H1 (cell line): ENCODE results near the gene UTS2R. TPM values are rescaled to one million over a fixed set of nuclear protein-coding genes. Genes with fewer than 3 reads are reported as not detected.
"Not testable (repeated sequence)": the region's sequence is repeated elsewhere in the genome, so short reads cannot be mapped to it uniquely, and the experiment has no call there.

Experiments used
- CTCF ChIA-PET: fragments of 300-600 bp; sonication (Branson Sonifier 250); formaldehyde crosslinking; loops from one replicate; lab custom pipeline; 2021; ENCODE audit not compliant: partially characterized antibody; lab: Charles Lee
- POLR2A ChIA-PET: fragments of 300-600 bp; sonication (Branson Sonifier 250); formaldehyde crosslinking; loops from one replicate; lab custom pipeline; 2021; ENCODE audit warnings: inconsistent platforms; ENCODE audit not compliant: partially characterized antibody; lab: Charles Lee
- DNase-seq, 2 experiments: peaks; one replicate each; pipeline versions ENCODE4 v3.0.0 to v3.0.0-alpha.2; 2010 to 2022; ENCODE audit warnings: low spot score in 2 of 2, low read depth in 1 of 2, mixed read lengths in 1 of 2
- FAIRE-seq: peaks from 2 replicates; lab custom pipeline; 2011; peaks lifted over from hg19 to GRCh38; lab: Jason Lieb, UNC
- H2AFZ ChIP-seq: 2 replicates; pipeline ENCODE4 v1.8.1; 2012; ENCODE audit warnings: low read length, inconsistent platforms
- H2AK5ac ChIP-seq: 2 replicates; pipeline ENCODE4 v1.6.1; 2013; ENCODE audit warnings: low read depth, low read length
- H2BK120ac ChIP-seq: replicated peaks from 2 replicates; pipeline ENCODE3; 2013; ENCODE audit warnings: low read depth, low read length, inconsistent platforms
- H2BK12ac ChIP-seq: 2 replicates; pipeline ENCODE4 v1.6.1; 2013; ENCODE audit warnings: low read depth, low read length
- H2BK15ac ChIP-seq: 2 replicates; pipeline ENCODE4 v1.6.1; 2013; ENCODE audit warnings: low read length
- H2BK20ac ChIP-seq: 2 replicates; pipeline ENCODE4 v1.6.1; 2013; ENCODE audit warnings: low read length
- H2BK5ac ChIP-seq: 2 replicates; pipeline ENCODE4 v1.6.1; 2013; ENCODE audit warnings: low read depth, low read length
- H3K14ac ChIP-seq: 2 replicates; pipeline ENCODE4 v1.6.1; 2013; ENCODE audit warnings: inconsistent platforms; ENCODE audit not compliant: insufficient read length
- H3K18ac ChIP-seq: 2 replicates; pipeline ENCODE4 v1.6.1; 2013; ENCODE audit warnings: low read length; ENCODE audit errors: extremely low read depth
- H3K23ac ChIP-seq: 2 replicates; pipeline ENCODE4 v1.6.1; 2013; ENCODE audit warnings: inconsistent platforms; ENCODE audit not compliant: insufficient read length
- H3K23me2 ChIP-seq: 2 replicates; pipeline ENCODE4 v1.6.1; 2013; ENCODE audit warnings: low read depth, low read length
- H3K27ac ChIP-seq: 2 replicates; pipeline ENCODE4 v1.6.1; 2011; ENCODE audit warnings: low read depth, low read length, inconsistent platforms
- H3K27me3 ChIP-seq, 4 experiments: replicated peaks in 1 of 4; 1 replicate in 1 of 4; 2 replicates in 3 of 4; pipeline versions ENCODE4 v1.6.1 to v1.8.1; 2011 to 2013; ENCODE audit warnings: low read length in 3 of 4, mild to moderate bottlenecking in 3 of 4, inconsistent platforms in 2 of 4, mixed read lengths in 2 of 4, moderate library complexity in 1 of 4; ENCODE audit not compliant: control insufficient read depth in 3 of 4, insufficient read depth in 3 of 4; ENCODE audit errors: extremely low read depth in 1 of 4
- H3K36me3 ChIP-seq, 4 experiments: 2 replicates each; pipeline versions ENCODE4 v1.6.1 to v1.8.1; 2011 to 2013; ENCODE audit warnings: mild to moderate bottlenecking in 4 of 4, low read length in 3 of 4, moderate library complexity in 2 of 4, control low read depth in 1 of 4, inconsistent platforms in 1 of 4; ENCODE audit not compliant: insufficient read depth in 4 of 4, control insufficient read depth in 2 of 4
- H3K4ac ChIP-seq: replicated peaks from 2 replicates; pipeline ENCODE3; 2013; ENCODE audit warnings: low read length, low read depth, mixed read lengths, inconsistent platforms; ENCODE audit not compliant: insufficient read length
- H3K4me1 ChIP-seq, 4 experiments: replicated peaks in 1 of 4; 1 replicate in 1 of 4; 2 replicates in 3 of 4; pipeline versions ENCODE4 v1.6.1 to v1.8.1; 2011 to 2013; ENCODE audit warnings: low read length in 3 of 4, inconsistent platforms in 2 of 4, mixed read lengths in 1 of 4; ENCODE audit not compliant: insufficient read depth in 4 of 4, control insufficient read depth in 3 of 4
- H3K4me2 ChIP-seq, 2 experiments: 2 replicates each; pipeline versions ENCODE4 v1.6.1 to v1.8.1; 2011 to 2013; ENCODE audit warnings: low read depth in 2 of 2, low read length in 2 of 2, control low read depth in 1 of 2, inconsistent platforms in 1 of 2, mild to moderate bottlenecking in 1 of 2; ENCODE audit not compliant: insufficient read depth in 1 of 2
- H3K4me3 ChIP-seq, 4 experiments: fragments of 200-600, 300-600 bp in 1 of 4; sonication (generic), shearing (Covaris generic), sonication (Bioruptor Twin) in 1 of 4; 2 replicates each; pipeline versions ENCODE4 v1.5.1 to v1.8.1; 2011 to 2016; ENCODE audit warnings: low read length in 4 of 4, low read depth in 3 of 4, control low read depth in 2 of 4, inconsistent platforms in 2 of 4, mild to moderate bottlenecking in 2 of 4, mixed read lengths in 1 of 4, moderate library complexity in 1 of 4; ENCODE audit not compliant: insufficient read depth in 2 of 4; ENCODE audit errors: extremely low read depth in 1 of 4
- H3K56ac ChIP-seq: replicated peaks from 2 replicates; pipeline ENCODE3; 2013; ENCODE audit warnings: low read depth, mild to moderate bottlenecking, mixed read lengths, low read length, inconsistent platforms; ENCODE audit not compliant: insufficient read length
- H3K79me1 ChIP-seq: 2 replicates; pipeline ENCODE4 v1.6.1; 2013; ENCODE audit warnings: low read depth, low read length, control low read depth
- H3K79me2 ChIP-seq, 2 experiments: 2 replicates each; pipeline versions ENCODE4 v1.6.1 to v1.8.1; 2012 to 2013; ENCODE audit warnings: low read length in 2 of 2, mild to moderate bottlenecking in 2 of 2, inconsistent platforms in 1 of 2; ENCODE audit not compliant: insufficient read depth in 2 of 2, control insufficient read depth in 1 of 2
- H3K9ac ChIP-seq, 4 experiments: replicated peaks in 1 of 4; 1 replicate in 1 of 4; 2 replicates in 3 of 4; pipeline versions ENCODE4 v1.6.1 to v1.8.1; 2011 to 2013; ENCODE audit warnings: low read depth in 3 of 4, low read length in 3 of 4, control low read depth in 2 of 4, mild to moderate bottlenecking in 2 of 4, moderate library complexity in 2 of 4, inconsistent platforms in 1 of 4; ENCODE audit errors: extremely low read depth in 1 of 4
- H3K9me3 ChIP-seq, 2 experiments: 2 replicates each; pipeline versions ENCODE4 v1.6.1 to v1.8.1; 2012 to 2013; ENCODE audit warnings: mild to moderate bottlenecking in 2 of 2, moderate library complexity in 2 of 2, control low read depth in 1 of 2, inconsistent platforms in 1 of 2, low read depth in 1 of 2, low read length in 1 of 2, mixed read lengths in 1 of 2; ENCODE audit not compliant: insufficient read depth in 2 of 2
- H4K20me1 ChIP-seq, 2 experiments: replicated peaks in 1 of 2; 2 replicates each; pipeline versions ENCODE3 to v1.8.1; 2011 to 2013; ENCODE audit warnings: inconsistent platforms in 2 of 2, low read length in 2 of 2, mild to moderate bottlenecking in 1 of 2; ENCODE audit not compliant: insufficient read depth in 2 of 2, control insufficient read depth in 1 of 2
- H4K5ac ChIP-seq: 2 replicates; pipeline ENCODE4 v1.6.1; 2013; ENCODE audit warnings: low read length, low read depth, mixed read lengths, inconsistent platforms; ENCODE audit not compliant: insufficient read length
- H4K8ac ChIP-seq: 2 replicates; pipeline ENCODE4 v1.8.0; 2013; ENCODE audit warnings: mild to moderate bottlenecking, moderate library complexity, low read length, inconsistent platforms; ENCODE audit not compliant: insufficient read depth; ENCODE audit errors: extremely low read depth
- H4K91ac ChIP-seq: replicated peaks from 2 replicates; pipeline ENCODE3; 2013; ENCODE audit warnings: low read length, mixed read lengths, inconsistent platforms; ENCODE audit not compliant: insufficient read length
- WGBS, 2 experiments: shearing (Covaris generic) in 1 of 2; methylation state at CpG; one replicate each; pipeline versions ENCODE4 v1.1.6 to v1.1.7; 2013 to 2015; ENCODE audit warnings: low lambda C conversion rate in 2 of 2, mixed read lengths in 2 of 2, inconsistent platforms in 1 of 2, low coverage in 1 of 2, missing lambda C conversion rate in 1 of 2; ENCODE audit not compliant: insufficient replicate concordance in 2 of 2, insufficient coverage in 1 of 2, insufficient read length in 1 of 2; ENCODE audit errors: extremely low coverage in 1 of 2, missing lambda C conversion rate in 1 of 2; 5-methylcytosine and 5-hydroxymethylcytosine counted together
- polyA plus RNA-seq, 7 experiments: library from polyadenylated mRNA; depleted of rRNA in 3 of 7; stranded (reverse) in 5 of 7; unstranded in 2 of 7; fragments of >200 nt in 5 of 7; fragments of 200-250 nt in 2 of 7; gene quantifications; 1 replicate in 5 of 7; 2 replicates in 1 of 7; 4 replicates in 1 of 7; pipeline versions ENCODE4 v1.2.1 to v1.2.3, GENCODE V29; 2011 to 2013; ENCODE audit warnings: missing spikeins in 2 of 7, mixed read lengths in 2 of 7
- total RNA-seq: library from RNA; stranded (reverse); fragmentation: NEBNext Ultra II Directional; extraction: Animal tissue kit (Norgen Biotek cat#: 25700); gene quantifications from 2 replicates; pipeline ENCODE4 v1.2.1, GENCODE V29; 2021

Gene UTS2R
- total and polyA plus RNA-seq, 2 of the 8 experiments (the other 6 are each of a cell fraction or from before 2014, with no cell fraction given) = 0.27 TPM; not detected in 1

GRCh38 chr17:82382220-82382932, 10.8 kb downstream of the UTS2R start:
- H3K36me3 ChIP-seq, H3K4me3 ChIP-seq: not testable (repeated sequence)
- CTCF ChIA-PET = interaction anchor here (1.1 kb wide), 1 partner anchor 32 kb away, joined by 3 read pairs; no protein-coding TSS in a partner anchor

More at GRCh38 chr17:82382220-82382932, 10.8 kb downstream of the UTS2R start:
- H4K20me1 ChIP-seq, H2BK15ac ChIP-seq, H2AFZ ChIP-seq, H4K5ac ChIP-seq, H3K14ac ChIP-seq, H2BK20ac ChIP-seq, H3K56ac ChIP-seq, H4K8ac ChIP-seq, H3K23me2 ChIP-seq, H3K4me1 ChIP-seq, H3K79me1 ChIP-seq, H2BK5ac ChIP-seq, H3K18ac ChIP-seq, H3K23ac ChIP-seq, H3K9me3 ChIP-seq, FAIRE-seq, H3K9ac ChIP-seq, H4K91ac ChIP-seq, H3K27me3 ChIP-seq, H3K79me2 ChIP-seq, H3K4ac ChIP-seq, H2BK120ac ChIP-seq, H2BK12ac ChIP-seq, DNase-seq, H3K4me2 ChIP-seq, H3K27ac ChIP-seq, H2AK5ac ChIP-seq: not testable (repeated sequence)
- POLR2A ChIA-PET = interaction anchor here (1.1 to 2.9 kb wide), 3 partner anchors 7 to 42 kb away, joined by 3 to 14 read pairs (median 3); no protein-coding TSS in a partner anchor
- 75% methylated on average over 16 of the region's 21 CpGs; no CpG with 5 or more reads in 1 of the 2 experiments for WGBS, 2 experiments
